GM19351 (cell line): ENCODE results near the gene TMEM156.

Experiments used
- ATAC-seq: cut with Tn5 transposase; IDR thresholded peaks from one replicate; pipeline ENCODE4 v1.9.1; 2021; ENCODE audit warnings: mild to moderate bottlenecking, moderate library complexity; ENCODE audit not compliant: unreplicated experiment

The TMEM156 gene

GRCh38 chr4:38930707-38931106, 101.5 kb downstream of the TMEM156 start:
- ATAC-seq, result no peak

GRCh38 chr4:38930204-38930603, 102.0 kb downstream of the TMEM156 start:
- peak; percentile 82 for ATAC-seq

- ATAC-seq, result no peak
Measured at GRCh38 chr4:38928974-38929373, 103.2 kb downstream of the TMEM156 start.

- no peak for ATAC-seq
Measured at GRCh38 chr4:38928568-38928967, 103.6 kb downstream of the TMEM156 start.

- ATAC-seq, result no peak
Measured at GRCh38 chr4:38926896-38927295, 105.3 kb downstream of the TMEM156 start.

GRCh38 chr4:38925492-38926413, 106.5 kb downstream of the TMEM156 start:
- ATAC-seq, result no peak

- ATAC-seq, result no peak
Measured at GRCh38 chr4:38924353-38924752, 107.9 kb downstream of the TMEM156 start.

GRCh38 chr4:38923746-38924145, 108.5 kb downstream of the TMEM156 start:
- no peak for ATAC-seq

- no peak for ATAC-seq
Measured at GRCh38 chr4:38921151-38921550, 111.1 kb downstream of the TMEM156 start.

GRCh38 chr4:38920677-38921076, 111.5 kb downstream of the TMEM156 start:
- no peak for ATAC-seq

- ATAC-seq, result no peak
Measured at GRCh38 chr4:38920186-38920585, 112.0 kb downstream of the TMEM156 start.

GRCh38 chr4:38919494-38919893, 112.7 kb downstream of the TMEM156 start:
- no peak for ATAC-seq

- ATAC-seq, result no peak
Measured at GRCh38 chr4:38917481-38918025, 114.7 kb downstream of the TMEM156 start.
